PC-3 (cell line): ENCODE data around the gene CHGA. TPM values are rescaled to one million over a fixed set of nuclear protein-coding genes. Genes with fewer than 3 reads are reported as not detected.

Source experiments
- ATAC-seq: fragments of 200-7000 bp; cut with Tn5 transposase; 2 replicates; pipeline ENCODE4 v1.9.1; 2020; ENCODE audit warnings: mild to moderate bottlenecking, moderate library complexity
- BruUV-seq: library from RNA; stranded (reverse); fragments of 400-500 nt; replicated peaks from 2 replicates; lab custom pipeline; 2021; lab: Mats Ljungman, UMichigan
- CTCF ChIA-PET: fragments of 300-600 bp; sonication (Branson Sonifier 250); formaldehyde crosslinking; loops from one replicate; lab custom pipeline; 2022; ENCODE audit warnings: antibody characterized with exemption; lab: Charles Lee
- POLR2A ChIA-PET: fragments of 300-600 bp; sonication (Branson Sonifier 250); formaldehyde crosslinking; loops from one replicate; lab custom pipeline; 2022; ENCODE audit warnings: antibody characterized with exemption; ENCODE audit not compliant: unreplicated experiment; lab: Charles Lee
- DNase-seq: peaks from one replicate; pipeline ENCODE4 v3.0.0-alpha.2; 2015
- H2AFZ ChIP-seq: fragments of 300-600 bp; sonication (generic); 2 replicates; pipeline ENCODE4 v1.6.0; 2016; ENCODE audit warnings: antibody characterized with exemption, low read length
- H3F3A ChIP-seq: fragments of 300-600 bp; sonication (generic); one replicate; pipeline ENCODE4 v1.6.0; 2017; ENCODE audit warnings: antibody characterized with exemption, low read length, control low read depth, mild to moderate bottlenecking; ENCODE audit not compliant: unreplicated experiment
- H3K27ac ChIP-seq: fragments of 300-600 bp; sonication (generic); 2 replicates; pipeline ENCODE4 v1.5.1; 2016; ENCODE audit warnings: mild to moderate bottlenecking, low read length
- H3K27me3 ChIP-seq: fragments of 300-600 bp; sonication (generic); 2 replicates; pipeline ENCODE4 v1.6.1; 2016; ENCODE audit warnings: low read length, mixed read lengths
- H3K36me3 ChIP-seq: fragments of 300-600 bp; sonication (generic); 2 replicates; pipeline ENCODE4 v1.6.1; 2016; ENCODE audit warnings: low read depth, mixed run types, low read length, mixed read lengths
- H3K4me1 ChIP-seq: fragments of 300-600 bp; sonication (generic); 2 replicates; pipeline ENCODE4 v1.5.1; 2016; ENCODE audit warnings: low read length; ENCODE audit not compliant: insufficient read depth
- H3K4me2 ChIP-seq: fragments of 300-600 bp; sonication (generic); 2 replicates; pipeline ENCODE4 v1.6.0; 2016; ENCODE audit warnings: low read length
- H3K4me3 ChIP-seq: fragments of 300-600 bp; sonication (generic); 2 replicates; pipeline ENCODE4 v1.5.1; 2016; ENCODE audit warnings: mild to moderate bottlenecking, low read length, mixed read lengths
- H3K79me2 ChIP-seq: fragments of 300-600 bp; sonication (generic); 2 replicates; pipeline ENCODE4 v1.6.1; 2017; ENCODE audit warnings: low read length, mixed read lengths
- H3K9ac ChIP-seq: fragments of 300-600 bp; sonication (generic); 2 replicates; pipeline ENCODE4 v1.6.0; 2016; ENCODE audit warnings: mild to moderate bottlenecking, low read length
- H3K9me2 ChIP-seq: fragments of 300-600 bp; sonication (generic); replicated peaks from 2 replicates; pipeline ENCODE4 v1.6.1; 2016; ENCODE audit warnings: mixed run types, low read length, mixed read lengths
- H3K9me3 ChIP-seq: fragments of 300-600 bp; sonication (generic); 2 replicates; pipeline ENCODE4 v1.6.1; 2016; ENCODE audit warnings: low read length, mixed read lengths
- H4K20me1 ChIP-seq: fragments of 300-600 bp; sonication (generic); 2 replicates; pipeline ENCODE4 v1.6.1; 2016; ENCODE audit warnings: low read length, mixed read lengths
- EZH2 ChIP-seq: fragments of 300-600 bp; sonication (generic); IDR thresholded peaks from one replicate; pipeline ENCODE4 v1.6.1; 2017; ENCODE audit warnings: antibody characterized with exemption, mild to moderate bottlenecking, low read length; ENCODE audit not compliant: unreplicated experiment
- EZH2phosphoT487 ChIP-seq: fragments of 300-600 bp; sonication (generic); IDR thresholded peaks from 2 replicates; pipeline ENCODE4 v1.6.1; 2018; ENCODE audit warnings: mild to moderate bottlenecking, antibody characterized with exemption, low read length, borderline replicate concordance
- intact Hi-C: fragments of 100-400 bp; cut with micrococcal nuclease; formaldehyde crosslinking; loops from 2 replicates; pipeline ENCODE4 v1.9.0; 2023
- total RNA-seq: library from RNA; depleted of rRNA; stranded (reverse); fragments of >200 nt; gene quantifications from 2 replicates; pipeline ENCODE4 v1.2.3, GENCODE V29; 2014
- TF ChIP-seq, protein P1 (sequence below): fragments of 300-600 bp; sonication (generic); conservative IDR thresholded peaks from 2 replicates; pipeline ENCODE4 v1.5.1; 2017; ENCODE audit warnings: antibody characterized with exemption, low read depth, mild to moderate bottlenecking, low read length

The CHGA gene
- total RNA-seq, 1 experiment from 2014 or later, result not detected

DNA sequence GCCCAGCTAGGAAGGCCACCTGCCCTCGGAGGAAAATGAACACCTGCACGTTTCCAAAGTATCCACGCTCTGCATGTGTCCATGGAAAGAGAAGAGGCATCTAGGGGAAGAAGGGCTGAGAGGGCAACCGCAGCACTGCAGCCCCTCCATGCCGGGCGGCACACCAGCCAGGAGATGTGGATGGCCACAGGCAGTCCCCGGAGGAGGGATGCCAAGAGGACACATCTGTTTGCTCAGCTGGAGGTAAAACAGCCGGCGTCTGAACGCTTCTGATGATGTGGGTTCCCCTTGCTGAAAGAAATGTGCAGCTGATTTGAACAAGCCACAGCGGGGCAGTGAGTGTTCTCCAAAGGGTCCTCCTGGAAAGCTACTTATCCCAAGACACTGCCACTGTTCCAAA is 34.0 kb downstream of the CHGA start:
- ATAC-seq, result no peak
- Histone ChIP-seq H3K4me2 (no peak overlapping the region), H3K36me3 (no peaks in the 10 kb centered on the region; the same call in 1 of the 2 replicates), H3K79me2 (no peaks in the 10 kb centered on the region), H3K4me1 (peaks cover 16% of the 10 kb centered on the region), H2AFZ (no peak overlapping the region), H3K27ac (no peak overlapping the region), H3K9me3 (no peaks in the 10 kb centered on the region), H3K9ac (no peak overlapping the region), H3K4me3 (no peak overlapping the region), H4K20me1 (no peaks in the 10 kb centered on the region), H3K9me2 (no peaks in the 10 kb centered on the region), H3K27me3 (no peaks in the 10 kb centered on the region), H3F3A (no peaks in the 10 kb centered on the region)
- CTCF ChIA-PET, result no interaction called here
- intact Hi-C loops, result no loop called here
- POLR2A ChIA-PET, result no interaction called here
- TF ChIP-seq, protein P1, sequence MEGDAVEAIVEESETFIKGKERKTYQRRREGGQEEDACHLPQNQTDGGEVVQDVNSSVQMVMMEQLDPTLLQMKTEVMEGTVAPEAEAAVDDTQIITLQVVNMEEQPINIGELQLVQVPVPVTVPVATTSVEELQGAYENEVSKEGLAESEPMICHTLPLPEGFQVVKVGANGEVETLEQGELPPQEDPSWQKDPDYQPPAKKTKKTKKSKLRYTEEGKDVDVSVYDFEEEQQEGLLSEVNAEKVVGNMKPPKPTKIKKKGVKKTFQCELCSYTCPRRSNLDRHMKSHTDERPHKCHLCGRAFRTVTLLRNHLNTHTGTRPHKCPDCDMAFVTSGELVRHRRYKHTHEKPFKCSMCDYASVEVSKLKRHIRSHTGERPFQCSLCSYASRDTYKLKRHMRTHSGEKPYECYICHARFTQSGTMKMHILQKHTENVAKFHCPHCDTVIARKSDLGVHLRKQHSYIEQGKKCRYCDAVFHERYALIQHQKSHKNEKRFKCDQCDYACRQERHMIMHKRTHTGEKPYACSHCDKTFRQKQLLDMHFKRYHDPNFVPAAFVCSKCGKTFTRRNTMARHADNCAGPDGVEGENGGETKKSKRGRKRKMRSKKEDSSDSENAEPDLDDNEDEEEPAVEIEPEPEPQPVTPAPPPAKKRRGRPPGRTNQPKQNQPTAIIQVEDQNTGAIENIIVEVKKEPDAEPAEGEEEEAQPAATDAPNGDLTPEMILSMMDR, result no peak
- TF ChIP-seq EZH2, result no peak
- TF ChIP-seq EZH2phosphoT487, result no peak
- no TSS peak for BruUV-seq
- no peak for DNase-seq

DNA sequence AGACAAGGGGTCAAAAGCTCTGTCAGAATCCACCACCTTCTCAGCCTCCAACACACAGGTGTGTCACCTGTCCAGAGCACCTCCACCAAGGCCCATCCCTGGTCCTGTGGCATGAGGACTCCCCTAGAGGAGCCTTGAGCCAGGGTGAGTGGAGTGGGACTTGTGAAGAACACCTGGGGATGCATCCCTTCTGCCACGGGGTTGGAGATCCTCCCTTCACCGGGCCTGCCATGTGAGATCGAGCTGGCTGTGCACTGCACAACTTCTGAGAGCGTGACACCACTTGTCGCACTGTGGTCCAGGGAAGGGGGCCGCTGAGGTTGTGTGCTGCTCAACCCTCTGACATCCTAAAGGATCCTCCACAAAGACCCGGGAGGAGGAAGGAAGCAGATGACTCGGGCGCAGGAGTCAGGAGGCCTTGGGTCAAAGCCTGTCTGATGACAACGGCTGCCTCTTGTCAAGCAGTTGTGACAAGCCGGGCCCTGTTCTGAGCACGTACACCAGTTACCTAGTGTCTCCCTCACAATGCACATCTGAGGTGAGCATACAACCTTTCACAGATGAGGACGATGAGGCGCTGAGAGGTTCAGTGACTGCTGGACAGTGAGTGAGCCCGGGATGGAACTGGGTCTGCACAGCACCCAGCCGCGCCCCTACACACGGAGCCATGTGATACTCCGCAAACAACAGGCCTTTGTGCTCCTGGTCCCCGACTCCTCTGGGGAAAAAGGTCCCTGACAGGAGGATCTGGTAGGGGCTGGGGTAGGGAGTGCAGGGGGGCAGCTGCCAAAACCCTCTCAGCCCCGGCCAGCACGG is 35.6 kb downstream of the CHGA start:
- DNase-seq, result no peak
- Histone ChIP-seq H3K9me2 (no peaks in the 10 kb centered on the region), H3K4me2 (no peak overlapping the region), H3K9me3 (no peaks in the 10 kb centered on the region), H3K36me3 (no peaks in the 10 kb centered on the region; the same call in 1 of the 2 replicates), H3K27me3 (no peaks in the 10 kb centered on the region), H3K4me3 (no peak overlapping the region), H3K9ac (no peak overlapping the region), H4K20me1 (no peaks in the 10 kb centered on the region), H3F3A (no peaks in the 10 kb centered on the region), H3K27ac (no peak overlapping the region), H3K4me1 (peaks cover 16% of the 10 kb centered on the region), H2AFZ (no peak overlapping the region), H3K79me2 (no peaks in the 10 kb centered on the region)
- ChIA-PET CTCF (no interaction called here), POLR2A (no interaction called here)
- no peak for ATAC-seq
- no peak for TF ChIP-seq EZH2
- TF ChIP-seq EZH2phosphoT487, result no peak
- TF ChIP-seq, protein P1, result no peak
- intact Hi-C loops, result no loop called here
- BruUV-seq, result no TSS peak

DNA sequence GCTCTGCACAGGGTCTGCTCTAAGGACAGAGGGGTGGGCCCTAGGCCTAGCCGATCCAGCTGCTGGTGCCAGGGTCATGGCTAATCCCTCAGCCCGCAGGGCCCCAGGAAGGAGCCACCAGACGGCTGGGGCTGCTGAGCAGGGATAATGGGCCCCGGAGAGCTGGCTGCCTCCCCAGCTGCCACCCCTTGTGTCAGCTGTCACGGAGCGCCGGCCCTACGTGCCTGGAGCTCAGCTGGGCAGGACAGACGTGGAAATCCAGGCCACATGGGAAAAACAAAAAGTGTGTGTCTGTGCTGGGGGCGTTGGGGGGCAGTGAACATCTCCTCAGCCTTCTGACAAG is 36.2 kb downstream of the CHGA start:
- Histone ChIP-seq H4K20me1 (no peaks in the 10 kb centered on the region), H3K4me1 (peaks cover 22% of the 10 kb centered on the region), H3F3A (no peaks in the 10 kb centered on the region), H3K4me2 (no peak overlapping the region), H3K9me3 (no peaks in the 10 kb centered on the region), H3K4me3 (no peak overlapping the region), H3K36me3 (no peaks in the 10 kb centered on the region; the same call in 1 of the 2 replicates), H3K79me2 (no peaks in the 10 kb centered on the region), H3K9ac (no peak overlapping the region), H2AFZ (no peak overlapping the region), H3K9me2 (no peaks in the 10 kb centered on the region), H3K27ac (no peak overlapping the region), H3K27me3 (no peaks in the 10 kb centered on the region)
- intact Hi-C loops, result no loop called here
- ATAC-seq (no peak), DNase-seq (no peak)
- ChIA-PET CTCF (no interaction called here), POLR2A (no interaction called here)
- no TSS peak for BruUV-seq
- TF ChIP-seq EZH2 (no peak), EZH2phosphoT487 (no peak)
- TF ChIP-seq, protein P1, result no peak
